Vagina (tissue), 2 donors: ENCODE results near the gene GGTLC1. TPM values are rescaled to one million over a fixed set of nuclear protein-coding genes. Genes with fewer than 3 reads are reported as not detected.

Experiments
- DNase-seq, 2 donors: peaks; one replicate each; pipeline ENCODE4 v3.0.0-alpha.2; 2017; ENCODE audit errors: extremely low spot score in 2 of 2
- H3K27ac ChIP-seq: fragments of 200-600 bp; sonication (generic); one replicate; pipeline ENCODE4 v1.5.1; 2019
- H3K27me3 ChIP-seq: fragments of 200-600 bp; sonication (generic); one replicate; pipeline ENCODE4 v1.5.1; 2019
- H3K36me3 ChIP-seq, 2 donors: fragments of 200-600 bp; sonication (generic); one replicate each; pipeline ENCODE4 v1.5.1; 2017 to 2019
- H3K4me1 ChIP-seq: fragments of 200-600 bp; sonication (generic); one replicate; pipeline ENCODE4 v1.5.1; 2019
- H3K4me3 ChIP-seq, 2 donors: fragments of 200-600 bp; sonication (generic); 1 replicate in 1 of 2; 2 replicates in 1 of 2; pipeline ENCODE4 v1.5.1; 2016 to 2019
- H3K9me3 ChIP-seq: fragments of 200-600 bp; sonication (generic); one replicate; pipeline ENCODE4 v1.5.1; 2019
- CTCF ChIP-seq, 3 experiments: fragments of 450-650 bp in 2 of 3; fragments of 200-600 bp in 1 of 3; sonication (generic) in 1 of 3; IDR thresholded peaks; one replicate each; pipeline ENCODE4 v1.5.1; 2017 to 2019; ENCODE audit warnings: antibody characterized with exemption in 3 of 3, mild to moderate bottlenecking in 2 of 3, moderate library complexity in 2 of 3
- POLR2A ChIP-seq, 2 donors: fragments of 450-650 bp; IDR thresholded peaks; one replicate each; pipeline ENCODE4 v1.6.1; 2017; ENCODE audit warnings: antibody characterized with exemption in 2 of 2, mild to moderate bottlenecking in 2 of 2, moderate library complexity in 2 of 2
- POLR2AphosphoS5 ChIP-seq, 2 donors: sonication (generic); formaldehyde crosslinking; IDR thresholded peaks; one replicate each; pipeline ENCODE4 v1.9.0; 2017; ENCODE audit warnings: antibody characterized with exemption in 2 of 2, mild to moderate bottlenecking in 2 of 2, low read depth in 1 of 2; ENCODE audit not compliant: insufficient read depth in 1 of 2
- intact Hi-C: fragments of 100-400 bp; cut with DNase I; formaldehyde crosslinking; loops from one replicate; pipeline ENCODE4 v1.15.1; 2023
- total RNA-seq: library from RNA; depleted of rRNA; stranded (reverse); fragments of >200 nt; gene quantifications from one replicate; pipeline ENCODE4 v1.2.3, GENCODE V29; 2016

GGTLC1 gene
- total RNA-seq: not detected

DNA sequence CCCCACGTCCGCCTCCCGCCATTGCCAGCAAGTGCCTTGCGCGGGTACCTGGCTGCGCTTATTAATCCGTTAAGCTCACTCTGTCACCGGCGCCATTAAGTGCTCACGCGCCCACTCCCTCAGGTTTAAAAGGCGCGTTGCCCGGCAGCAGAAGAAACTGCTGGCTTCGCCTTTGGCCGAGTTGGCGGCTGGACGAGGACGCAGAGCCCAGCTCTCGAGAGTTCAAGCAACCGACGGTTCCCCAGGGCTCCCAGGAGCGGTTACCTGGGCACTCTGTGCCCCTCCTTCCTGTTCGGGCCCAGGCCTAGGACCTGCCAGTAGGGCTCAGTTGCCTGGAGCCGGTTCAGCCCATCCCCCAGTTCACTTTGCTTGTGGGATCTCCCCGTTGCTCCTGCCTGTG is at the start of gene GGTLC1:
Gene GGTLC1 (minus strand): TSS at position 219 of the 400 bp plus-strand sequence. CDS start 2,168 bp downstream, outside the sequence.
- no peak for DNase-seq
- TF ChIP-seq POLR2A (IDR thresholded peaks at IDR 0.05): no peak
- no peak for TF ChIP-seq POLR2AphosphoS5 (IDR thresholded peaks at IDR 0.05; ENCODE audit: insufficient read depth in 1 of 2, low read depth in 1 of 2)
- TF ChIP-seq CTCF (IDR thresholded peaks at IDR 0.05): no peak
- no peak within 1 kb of the TSS for H3K4me3 ChIP-seq
- intact Hi-C loops: no loop called here
- H3K27me3 ChIP-seq: no peaks in the 10 kb centered on the region
- H3K4me1 ChIP-seq: no peaks in the 10 kb centered on the region
- H3K9me3 ChIP-seq: no peaks in the 10 kb centered on the region
- H3K27ac ChIP-seq: no peak within 1 kb of the TSS
- H3K36me3 ChIP-seq: no peaks in the 10 kb centered on the region

- no peak for TF ChIP-seq POLR2A (IDR thresholded peaks at IDR 0.05)
- no peak for TF ChIP-seq CTCF (IDR thresholded peaks at IDR 0.05)
- TF ChIP-seq POLR2AphosphoS5 (IDR thresholded peaks at IDR 0.05; ENCODE audit: insufficient read depth in 1 of 2, low read depth in 1 of 2): no peak
- DNase-seq: no peak
- H3K4me3 ChIP-seq: no peak overlapping the region
- H3K27ac ChIP-seq: no peak overlapping the region
- H3K4me1 ChIP-seq: no peaks in the 10 kb centered on the region
- intact Hi-C loops: loop anchor here (5.0 kb wide), 1 partner anchor 1873 kb away; no protein-coding TSS in a partner anchor
- H3K9me3 ChIP-seq: no peaks in the 10 kb centered on the region
- H3K36me3 ChIP-seq: no peaks in the 10 kb centered on the region
- H3K27me3 ChIP-seq: no peaks in the 10 kb centered on the region
Measured at GRCh38 chr20:24034820-24035219, 46.2 kb upstream of the GGTLC1 start.

- Histone ChIP-seq H3K36me3 (no peaks in the 10 kb centered on the region), H3K4me3 (no peak overlapping the region), H3K27me3 (no peaks in the 10 kb centered on the region), H3K27ac (no peak overlapping the region), H3K4me1 (no peaks in the 10 kb centered on the region), H3K9me3 (no peaks in the 10 kb centered on the region)
- no peak for TF ChIP-seq CTCF (IDR thresholded peaks at IDR 0.05)
- intact Hi-C loops: loop anchor here (5.0 kb wide), 1 partner anchor 1871 kb away; no protein-coding TSS in a partner anchor
- DNase-seq: no peak
Measured at GRCh38 chr20:24033565-24033964, 45.0 kb upstream of the GGTLC1 start.

DNA sequence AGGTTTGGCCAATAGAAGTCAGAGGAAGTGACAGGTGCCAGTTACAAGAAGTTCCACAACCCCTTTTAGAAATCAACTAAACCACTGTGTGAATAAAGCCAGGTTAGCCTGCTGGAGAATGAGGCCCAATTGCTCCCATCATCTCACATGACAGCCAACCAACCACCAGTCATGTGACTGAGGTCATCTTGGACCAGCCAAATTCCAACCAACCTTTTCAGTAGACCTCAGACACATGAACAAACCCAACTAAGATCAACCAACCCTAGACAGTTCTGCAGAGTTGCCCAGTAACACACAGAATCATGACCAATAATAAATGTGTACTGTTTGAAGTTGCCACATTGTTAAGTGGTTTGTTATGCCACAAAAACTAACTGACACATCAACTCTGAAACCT is 44.6 kb upstream of the GGTLC1 start:
- H3K4me3 ChIP-seq: no peak overlapping the region
- H3K9me3 ChIP-seq: no peaks in the 10 kb centered on the region
- H3K36me3 ChIP-seq: no peaks in the 10 kb centered on the region
- no peak overlapping the region for H3K27ac ChIP-seq
- TF ChIP-seq CTCF (IDR thresholded peaks at IDR 0.05): no peak
- TF ChIP-seq POLR2A (IDR thresholded peaks at IDR 0.05): no peak
- TF ChIP-seq POLR2AphosphoS5 (IDR thresholded peaks at IDR 0.05; ENCODE audit: insufficient read depth in 1 of 2, low read depth in 1 of 2): no peak
- intact Hi-C loops: loop anchor here (5.0 kb wide), 1 partner anchor 1871 kb away; no protein-coding TSS in a partner anchor
- H3K4me1 ChIP-seq: no peaks in the 10 kb centered on the region
- DNase-seq: no peak
- no peaks in the 10 kb centered on the region for H3K27me3 ChIP-seq

GRCh38 chr20:24032400-24032898 is 43.9 kb upstream of the GGTLC1 start:
- no peaks in the 10 kb centered on the region for H3K4me1 ChIP-seq
- no peak overlapping the region for H3K4me3 ChIP-seq
- no peaks in the 10 kb centered on the region for H3K9me3 ChIP-seq
- H3K27me3 ChIP-seq: no peaks in the 10 kb centered on the region
- intact Hi-C loops: loop anchor here (5.0 kb wide), 1 partner anchor 1870 kb away; no protein-coding TSS in a partner anchor
- H3K36me3 ChIP-seq: no peaks in the 10 kb centered on the region
- no peak overlapping the region for H3K27ac ChIP-seq
- TF ChIP-seq POLR2A (IDR thresholded peaks at IDR 0.05) (no peak), POLR2AphosphoS5 (IDR thresholded peaks at IDR 0.05; ENCODE audit: insufficient read depth in 1 of 2, low read depth in 1 of 2) (no peak), CTCF (IDR thresholded peaks at IDR 0.05) (no peak)
- no peak for DNase-seq
